ENCODE results near the gene RAF1. TPM values are rescaled to one million over a fixed set of nuclear protein-coding genes. Genes with fewer than 3 reads are reported as not detected.

RAF1 gene
- total and polyA plus RNA-seq, 7 experiments from 2014 or later = 50.2 to 129 (median 114) TPM

GRCh38 chr3:12590096-12590495, 73.8 kb downstream of the RAF1 start:
- ATAC-seq (peak; percentile 68), DNase-seq (no peak)
- intact Hi-C loops (cut with micrococcal nuclease) = no loop called here
- Mint-ChIP-seq H3K4me3 (no peak overlapping the region), H3K27ac (no peak overlapping the region), H3K4me1 (peaks cover 0 to 5% (median 0%) of the 10 kb centered on the region in 7 donors), H3K27me3 (no peaks in the 10 kb centered on the region), H3K36me3 (peaks cover 8 to 50% (median 22%) of the 10 kb centered on the region in 5 donors), H3K9me3 (no peaks in the 10 kb centered on the region)
- ChIA-PET POLR2A (no interaction called here), CTCF (no interaction called here)
- H3K36me3 ChIP-seq (ENCODE audit: control insufficient read depth in 2 of 3, insufficient read depth in 3 of 3, low read length in 3 of 3) = peaks cover 20 to 81% (median 26%) of the 10 kb centered on the region in 3 experiments
- H3K4me1 ChIP-seq (ENCODE audit: control insufficient read depth in 2 of 2, insufficient read depth in 2 of 2, low read length in 2 of 2) = no peaks in the 10 kb centered on the region
- no peaks in the 10 kb centered on the region for H3K27me3 ChIP-seq (ENCODE audit: control insufficient read depth in 2 of 2, insufficient read depth in 2 of 2, low read length in 2 of 2)
- H3K9me3 ChIP-seq (ENCODE audit: control insufficient read depth in 2 of 3, low read length in 3 of 3) = no peaks in the 10 kb centered on the region
- H3K4me3 ChIP-seq (ENCODE audit: low read length) = no peak overlapping the region
- H3K27ac ChIP-seq (ENCODE audit: low read depth, low read length) = no peak overlapping the region

GRCh38 chr3:12588039-12589009, 75.6 kb downstream of the RAF1 start:
- H3K27me3 ChIP-seq (ENCODE audit: control insufficient read depth in 2 of 2, insufficient read depth in 2 of 2, low read length in 2 of 2) = no peaks in the 10 kb centered on the region
- Mint-ChIP-seq H3K4me3 (no peak overlapping the region), H3K9me3 (no peaks in the 10 kb centered on the region), H3K36me3 (peaks cover 13 to 53% (median 20%) of the 10 kb centered on the region in 5 donors), H3K27me3 (no peaks in the 10 kb centered on the region), H3K27ac (peak overlapping the region in 3 of 9 donors; percentile 13 to 53 (median 22)), H3K4me1 (peaks cover 0 to 5% (median 0%) of the 10 kb centered on the region in 7 donors)
- H3K4me1 ChIP-seq (ENCODE audit: control insufficient read depth in 2 of 2, insufficient read depth in 2 of 2, low read length in 2 of 2) = no peaks in the 10 kb centered on the region
- intact Hi-C loops (cut with micrococcal nuclease) = no loop called here
- CTCF ChIA-PET = no interaction called here
- no peaks in the 10 kb centered on the region for H3K9me3 ChIP-seq (ENCODE audit: control insufficient read depth in 2 of 3, low read length in 3 of 3)
- no peak overlapping the region for H3K4me3 ChIP-seq (ENCODE audit: low read length)
- DNase-seq = no peak
- H3K27ac ChIP-seq (ENCODE audit: low read depth, low read length) = no peak overlapping the region
- POLR2A ChIA-PET = interaction anchor here (0.6 to 0.9 kb wide), 3 partner anchors 10 to 55 kb away, joined by 3 to 4 read pairs (median 3); no protein-coding TSS in a partner anchor
- no peak for ATAC-seq
- H3K36me3 ChIP-seq (ENCODE audit: control insufficient read depth in 2 of 3, insufficient read depth in 3 of 3, low read length in 3 of 3) = peaks cover 29 to 82% (median 29%) of the 10 kb centered on the region in 3 experiments

DNA sequence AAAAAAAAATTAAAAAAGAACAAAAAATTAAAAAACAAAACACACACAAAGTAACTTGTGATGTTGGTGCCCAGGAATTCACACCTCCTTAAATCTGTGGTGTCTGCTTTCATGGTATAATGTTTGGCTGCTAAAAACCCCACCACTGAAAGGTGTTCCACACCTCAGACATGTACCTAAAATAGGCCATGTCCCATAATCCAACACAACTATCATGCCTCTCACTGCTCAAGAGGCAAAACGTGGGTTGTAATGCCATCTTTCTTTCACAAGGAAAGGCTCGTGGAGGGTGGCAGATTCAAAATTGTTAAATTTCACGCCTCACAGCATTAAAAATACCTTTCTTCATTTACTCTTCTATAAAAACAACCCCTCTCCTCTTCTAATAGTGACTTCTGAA, 77.5 kb downstream of the RAF1 start:
- H3K4me1 Mint-ChIP-seq = peaks cover 0 to 5% (median 0%) of the 10 kb centered on the region in 7 donors
- CTCF ChIA-PET = no interaction called here

DNA sequence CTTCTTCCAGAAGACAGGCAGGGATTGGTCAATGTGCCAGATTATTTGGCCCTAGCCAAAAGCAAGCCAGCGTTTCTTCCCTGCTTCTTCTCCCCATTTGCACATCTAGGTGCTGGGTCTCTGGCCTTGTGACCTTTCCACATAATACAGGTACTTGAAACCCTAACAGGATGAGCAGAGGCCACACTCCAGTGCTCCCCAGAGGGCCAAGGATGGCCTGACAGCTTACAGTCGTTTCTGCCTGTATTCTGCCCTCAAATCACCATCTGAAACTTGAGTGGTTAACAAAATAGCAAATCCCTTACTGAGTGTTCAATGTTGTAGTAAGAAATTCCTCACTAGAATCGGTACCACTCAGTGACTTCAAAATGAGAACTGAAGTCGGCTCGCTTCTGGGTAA, 77.9 kb downstream of the RAF1 start:
- Histone ChIP-seq H3K36me3 (ENCODE audit: control insufficient read depth in 2 of 3, insufficient read depth in 3 of 3, low read length in 3 of 3) (peaks cover 17 to 88% (median 25%) of the 10 kb centered on the region in 3 experiments), H3K4me1 (ENCODE audit: control insufficient read depth in 2 of 2, insufficient read depth in 2 of 2, low read length in 2 of 2) (no peaks in the 10 kb centered on the region), H3K27ac (ENCODE audit: low read depth, low read length) (no peak overlapping the region), H3K4me3 (ENCODE audit: low read length) (no peak overlapping the region), H3K27me3 (ENCODE audit: control insufficient read depth in 2 of 2, insufficient read depth in 2 of 2, low read length in 2 of 2) (no peaks in the 10 kb centered on the region), H3K9me3 (ENCODE audit: control insufficient read depth in 2 of 3, low read length in 3 of 3) (no peaks in the 10 kb centered on the region)
- peaks cover 0 to 2% (median 0%) of the 10 kb centered on the region in 11 donors for H3K9me3 Mint-ChIP-seq
- peaks cover 13 to 50% (median 26%) of the 10 kb centered on the region in 5 donors for H3K36me3 Mint-ChIP-seq
- H3K4me1 Mint-ChIP-seq = peaks cover 0 to 7% (median 0%) of the 10 kb centered on the region in 7 donors
- no peaks in the 10 kb centered on the region for H3K27me3 Mint-ChIP-seq
- peak overlapping the region in 3 of 9 donors; percentile 9 to 32 (median 10) for H3K27ac Mint-ChIP-seq
- no peak for DNase-seq
- ChIA-PET CTCF (no interaction called here), POLR2A (no interaction called here)
- ATAC-seq = no peak
- H3K4me3 Mint-ChIP-seq = no peak overlapping the region
- intact Hi-C loops (cut with micrococcal nuclease) = no loop called here

More for the DNA sequence above, 77.5 kb downstream of the RAF1 start:
- intact Hi-C loops (cut with micrococcal nuclease) = no loop called here
- no peaks in the 10 kb centered on the region for H3K4me1 ChIP-seq (ENCODE audit: control insufficient read depth in 2 of 2, insufficient read depth in 2 of 2, low read length in 2 of 2)
- H3K9me3 Mint-ChIP-seq = no peaks in the 10 kb centered on the region
- ATAC-seq = no peak
- no peak overlapping the region for H3K4me3 Mint-ChIP-seq
- POLR2A ChIA-PET = no interaction called here
- no peaks in the 10 kb centered on the region for H3K27me3 Mint-ChIP-seq
- H3K27me3 ChIP-seq (ENCODE audit: control insufficient read depth in 2 of 2, insufficient read depth in 2 of 2, low read length in 2 of 2) = no peaks in the 10 kb centered on the region
- no peak overlapping the region for H3K4me3 ChIP-seq (ENCODE audit: low read length)
- H3K36me3 Mint-ChIP-seq = peaks cover 13 to 49% (median 25%) of the 10 kb centered on the region in 5 donors
- H3K9me3 ChIP-seq (ENCODE audit: control insufficient read depth in 2 of 3, low read length in 3 of 3) = no peaks in the 10 kb centered on the region
- H3K36me3 ChIP-seq (ENCODE audit: control insufficient read depth in 2 of 3, insufficient read depth in 3 of 3, low read length in 3 of 3) = peaks cover 17 to 88% (median 30%) of the 10 kb centered on the region in 3 experiments
- DNase-seq = no peak
- no peak overlapping the region for H3K27ac ChIP-seq (ENCODE audit: low read depth, low read length)
- peak overlapping the region in 1 of 9 donors; percentile 10 for H3K27ac Mint-ChIP-seq

DNA sequence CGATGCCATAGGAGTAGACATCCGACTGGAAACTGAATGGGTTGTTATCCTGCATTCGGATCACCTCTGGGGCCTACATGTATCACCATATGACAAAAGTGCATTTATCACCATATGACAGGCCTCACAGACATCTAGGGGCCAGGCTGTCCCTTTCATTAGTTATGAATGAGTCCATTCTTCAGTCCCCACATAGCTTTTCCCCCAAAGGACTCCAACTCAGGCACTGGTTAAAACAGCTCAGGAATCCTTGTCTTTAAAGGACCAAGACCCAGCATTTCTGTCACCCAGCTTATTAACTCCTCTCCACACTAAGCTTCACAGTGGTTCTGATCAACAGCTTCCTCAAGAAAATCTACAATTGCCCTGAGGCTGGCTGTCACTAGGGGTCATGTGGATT, 78.7 kb downstream of the RAF1 start:
- peak; percentile 6 for ATAC-seq
- ChIA-PET POLR2A (no interaction called here), CTCF (no interaction called here)
- no peak overlapping the region for H3K4me3 ChIP-seq (ENCODE audit: low read length)
- H3K36me3 ChIP-seq (ENCODE audit: control insufficient read depth in 2 of 3, insufficient read depth in 3 of 3, low read length in 3 of 3) = peaks cover 17 to 85% (median 23%) of the 10 kb centered on the region in 3 experiments
- H3K4me3 Mint-ChIP-seq = no peak overlapping the region
- no peaks in the 10 kb centered on the region for H3K27me3 ChIP-seq (ENCODE audit: control insufficient read depth in 2 of 2, insufficient read depth in 2 of 2, low read length in 2 of 2)
- H3K4me1 ChIP-seq (ENCODE audit: control insufficient read depth in 2 of 2, insufficient read depth in 2 of 2, low read length in 2 of 2) = no peaks in the 10 kb centered on the region
- intact Hi-C loops (cut with micrococcal nuclease) = no loop called here
- no peaks in the 10 kb centered on the region for H3K27me3 Mint-ChIP-seq
- H3K9me3 ChIP-seq (ENCODE audit: control insufficient read depth in 2 of 3, low read length in 3 of 3) = no peaks in the 10 kb centered on the region
- H3K4me1 Mint-ChIP-seq = peaks cover 0 to 10% (median 0%) of the 10 kb centered on the region in 7 donors
- DNase-seq = no peak
- H3K9me3 Mint-ChIP-seq = peaks cover 0 to 2% (median 0%) of the 10 kb centered on the region in 11 donors
- H3K27ac Mint-ChIP-seq = peak overlapping the region in 6 of 9 donors; percentile 4 to 45 (median 20)
- H3K27ac ChIP-seq (ENCODE audit: low read depth, low read length) = no peak overlapping the region
- H3K36me3 Mint-ChIP-seq = peaks cover 13 to 50% (median 30%) of the 10 kb centered on the region in 5 donors

DNA sequence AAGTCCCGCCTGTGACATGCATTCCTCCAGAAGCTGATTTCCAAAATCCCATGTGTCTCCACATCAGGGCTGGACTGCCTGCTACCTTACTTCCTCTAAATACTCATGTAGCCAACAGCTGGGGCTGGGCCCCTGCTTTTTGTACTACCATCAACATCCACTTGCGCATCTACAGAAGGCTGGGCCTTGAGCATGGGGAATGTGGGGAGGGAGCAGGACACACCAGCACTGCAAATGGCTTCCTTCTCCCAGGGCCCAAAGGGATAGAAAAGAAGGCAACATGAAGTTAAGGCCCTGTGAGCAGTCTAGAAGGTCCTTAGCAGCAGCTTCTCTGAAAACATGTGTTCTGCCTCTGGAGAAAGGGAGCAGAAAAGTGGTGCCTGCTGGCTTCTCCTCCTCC, 79.8 kb downstream of the RAF1 start:
- no peak overlapping the region for H3K4me3 ChIP-seq (ENCODE audit: low read length)
- H3K9me3 Mint-ChIP-seq = peaks cover 0 to 2% (median 0%) of the 10 kb centered on the region in 11 donors
- DNase-seq (no peak), ATAC-seq (no peak)
- H3K4me3 Mint-ChIP-seq = no peak overlapping the region
- H3K36me3 ChIP-seq (ENCODE audit: control insufficient read depth in 2 of 3, insufficient read depth in 3 of 3, low read length in 3 of 3) = peaks cover 12 to 90% (median 22%) of the 10 kb centered on the region in 3 experiments
- H3K9me3 ChIP-seq (ENCODE audit: control insufficient read depth in 2 of 3, low read length in 3 of 3) = no peaks in the 10 kb centered on the region
- intact Hi-C loops (cut with micrococcal nuclease) = no loop called here
- H3K27me3 ChIP-seq (ENCODE audit: control insufficient read depth in 2 of 2, insufficient read depth in 2 of 2, low read length in 2 of 2) = no peaks in the 10 kb centered on the region
- H3K27ac Mint-ChIP-seq = peak overlapping the region in 3 of 9 donors; percentile 32 to 65 (median 34)
- peaks cover 0 to 9% (median 0%) of the 10 kb centered on the region in 7 donors for H3K4me1 Mint-ChIP-seq
- peaks cover 12 to 54% (median 35%) of the 10 kb centered on the region in 5 donors for H3K36me3 Mint-ChIP-seq
- no peak overlapping the region for H3K27ac ChIP-seq (ENCODE audit: low read depth, low read length)
- ChIA-PET POLR2A (no interaction called here), CTCF (no interaction called here)
- H3K4me1 ChIP-seq (ENCODE audit: control insufficient read depth in 2 of 2, insufficient read depth in 2 of 2, low read length in 2 of 2) = no peaks in the 10 kb centered on the region
- H3K27me3 Mint-ChIP-seq = no peaks in the 10 kb centered on the region

All from naive thymus-derived CD4-positive, alpha-beta T cell (primary cell).